AG04450 (cell line): ENCODE results near the gene LRRC36. TPM values are rescaled to one million over a fixed set of nuclear protein-coding genes. Genes with fewer than 3 reads are reported as not detected.

Experiments used
- CTCF ChIA-PET: fragments of 300-600, 350-600 bp; formaldehyde crosslinking; extraction: SDS; loops from one replicate; lab custom pipeline; 2022; ENCODE audit warnings: antibody characterized with exemption, inconsistent platforms; lab: Charles Lee
- POLR2A ChIA-PET: fragments of 350-600 bp; formaldehyde crosslinking; extraction: SDS; loops from one replicate; lab custom pipeline; 2021; ENCODE audit warnings: antibody characterized with exemption, inconsistent platforms; lab: Yijun Ruan, JAX
- DNase-seq: peaks from one replicate; pipeline ENCODE4 v3.0.0-alpha.2; 2011; ENCODE audit warnings: low read depth, low spot score
- H3K27ac ChIP-seq: one replicate; pipeline ENCODE4 v1.5.1; 2012; ENCODE audit warnings: low read depth, low read length, control low read depth
- H3K27me3 ChIP-seq: one replicate; pipeline ENCODE4 v1.6.0; 2012; ENCODE audit warnings: low read length; ENCODE audit not compliant: control insufficient read depth, insufficient read depth
- H3K4me3 ChIP-seq: 2 replicates; pipeline ENCODE4 v1.5.1; 2011; ENCODE audit warnings: mild to moderate bottlenecking, low read depth, low read length, control low read depth
- H3K9me3 ChIP-seq: 2 replicates; pipeline ENCODE4 v1.5.1; 2012; ENCODE audit warnings: low read length; ENCODE audit not compliant: control insufficient read depth, insufficient read depth
- polyA plus RNA-seq: library from polyadenylated mRNA; depleted of rRNA; stranded (reverse); fragments of >200 nt; gene quantifications from 2 replicates; pipeline ENCODE4 v1.2.3, GENCODE V29; 2011
- TF ChIP-seq, protein P1 (sequence below): IDR thresholded peaks from 2 replicates; pipeline ENCODE4 v1.5.1; 2011; ENCODE audit warnings: low read depth, low read length, control low read depth, inconsistent platforms

The LRRC36 gene
- polyA plus RNA-seq, 1 experiment = 0.41 TPM

GRCh38 chr16:67287960-67288359, 38.7 kb upstream of the LRRC36 start:
- no peak overlapping the region for H3K4me3 ChIP-seq
- POLR2A ChIA-PET = interaction anchor here (1.3 kb wide), 1 partner anchor 11 kb away, joined by 3 read pairs; no protein-coding TSS in a partner anchor
- H3K27me3 ChIP-seq = no peaks in the 10 kb centered on the region
- no peak for DNase-seq
- H3K27ac ChIP-seq = no peak overlapping the region
- no peaks in the 10 kb centered on the region; the same call in 1 of the 2 replicates for H3K9me3 ChIP-seq
- CTCF ChIA-PET = no interaction called here
- TF ChIP-seq, protein P1, sequence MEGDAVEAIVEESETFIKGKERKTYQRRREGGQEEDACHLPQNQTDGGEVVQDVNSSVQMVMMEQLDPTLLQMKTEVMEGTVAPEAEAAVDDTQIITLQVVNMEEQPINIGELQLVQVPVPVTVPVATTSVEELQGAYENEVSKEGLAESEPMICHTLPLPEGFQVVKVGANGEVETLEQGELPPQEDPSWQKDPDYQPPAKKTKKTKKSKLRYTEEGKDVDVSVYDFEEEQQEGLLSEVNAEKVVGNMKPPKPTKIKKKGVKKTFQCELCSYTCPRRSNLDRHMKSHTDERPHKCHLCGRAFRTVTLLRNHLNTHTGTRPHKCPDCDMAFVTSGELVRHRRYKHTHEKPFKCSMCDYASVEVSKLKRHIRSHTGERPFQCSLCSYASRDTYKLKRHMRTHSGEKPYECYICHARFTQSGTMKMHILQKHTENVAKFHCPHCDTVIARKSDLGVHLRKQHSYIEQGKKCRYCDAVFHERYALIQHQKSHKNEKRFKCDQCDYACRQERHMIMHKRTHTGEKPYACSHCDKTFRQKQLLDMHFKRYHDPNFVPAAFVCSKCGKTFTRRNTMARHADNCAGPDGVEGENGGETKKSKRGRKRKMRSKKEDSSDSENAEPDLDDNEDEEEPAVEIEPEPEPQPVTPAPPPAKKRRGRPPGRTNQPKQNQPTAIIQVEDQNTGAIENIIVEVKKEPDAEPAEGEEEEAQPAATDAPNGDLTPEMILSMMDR = no peak

GRCh38 chr16:67291461-67291860, 35.2 kb upstream of the LRRC36 start:
- no peaks in the 10 kb centered on the region for H3K9me3 ChIP-seq
- H3K27me3 ChIP-seq = no peaks in the 10 kb centered on the region
- no peak overlapping the region for H3K27ac ChIP-seq
- TF ChIP-seq, protein P1 = no peak
- CTCF ChIA-PET = no interaction called here
- H3K4me3 ChIP-seq = no peak overlapping the region
- DNase-seq = no peak
- POLR2A ChIA-PET = no interaction called here

- H3K27ac ChIP-seq = peak overlapping the region; percentile 31
- H3K9me3 ChIP-seq = no peaks in the 10 kb centered on the region
- H3K4me3 ChIP-seq = no peak overlapping the region
- POLR2A ChIA-PET = interaction anchor here (1.4 kb wide), 1 partner anchor 17 kb away, joined by 3 read pairs; no protein-coding TSS in a partner anchor
- no peak for DNase-seq
- H3K27me3 ChIP-seq = no peaks in the 10 kb centered on the region
- CTCF ChIA-PET = interaction anchor here (0.5 kb wide), 1 partner anchor 102 kb away, joined by 4 read pairs; no protein-coding TSS in a partner anchor
- TF ChIP-seq, protein P1 = no peak
Measured at GRCh38 chr16:67294171-67294757, 32.4 kb upstream of the LRRC36 start.

GRCh38 chr16:67294938-67295361, 31.7 kb upstream of the LRRC36 start:
- Histone ChIP-seq H3K9me3 (no peaks in the 10 kb centered on the region), H3K27me3 (no peaks in the 10 kb centered on the region), H3K27ac (peak overlapping the region; percentile 21), H3K4me3 (no peak overlapping the region)
- TF ChIP-seq, protein P1 = peak; percentile 34; the same call in 1 of the 2 replicates
- no peak for DNase-seq
- POLR2A ChIA-PET = interaction anchor here (1.4 kb wide), 1 partner anchor 18 kb away, joined by 3 read pairs; no protein-coding TSS in a partner anchor
- CTCF ChIA-PET = no interaction called here

DNA sequence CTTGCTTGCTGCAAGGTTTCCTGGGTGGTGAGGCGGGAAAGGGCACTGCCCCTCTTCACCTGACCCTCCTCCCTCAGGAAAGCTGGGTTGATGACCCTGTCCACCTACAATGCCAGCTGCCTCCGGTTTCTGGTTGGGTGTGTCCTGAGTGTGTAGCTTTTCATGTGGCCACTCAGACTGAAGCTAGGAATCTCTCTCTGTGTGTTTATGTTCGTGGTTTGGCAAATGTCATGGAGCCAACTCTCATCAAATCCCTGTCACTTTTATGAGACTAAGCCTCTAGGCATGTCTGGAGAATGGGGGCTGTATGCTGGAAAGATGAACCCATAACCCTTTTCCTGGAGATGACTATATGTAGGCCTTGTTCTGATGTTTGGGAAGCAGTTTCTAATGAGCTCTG, 30.2 kb upstream of the LRRC36 start:
- Histone ChIP-seq H3K27ac (no peak overlapping the region), H3K27me3 (no peaks in the 10 kb centered on the region), H3K9me3 (no peaks in the 10 kb centered on the region), H3K4me3 (no peak overlapping the region)
- CTCF ChIA-PET = interaction anchor here (1.2 to 1.5 kb wide), 2 partner anchors 43 to 185 kb away, joined by 3 to 4 read pairs; no protein-coding TSS in a partner anchor
- TF ChIP-seq, protein P1 = no peak
- POLR2A ChIA-PET = interaction anchor here (0.9 to 1.4 kb wide), 3 partner anchors 15 to 49 kb away, joined by 3 to 5 read pairs (median 4); partner anchors contain the start of gene FHOD1
- DNase-seq = no peak
